ENCODE results near the gene ETS2. TPM values are rescaled to one million over a fixed set of nuclear protein-coding genes. Genes with fewer than 3 reads are reported as not detected.

The ETS2 gene
- total RNA-seq, 1 donor from 2014 or later = 15.4 TPM

DNA sequence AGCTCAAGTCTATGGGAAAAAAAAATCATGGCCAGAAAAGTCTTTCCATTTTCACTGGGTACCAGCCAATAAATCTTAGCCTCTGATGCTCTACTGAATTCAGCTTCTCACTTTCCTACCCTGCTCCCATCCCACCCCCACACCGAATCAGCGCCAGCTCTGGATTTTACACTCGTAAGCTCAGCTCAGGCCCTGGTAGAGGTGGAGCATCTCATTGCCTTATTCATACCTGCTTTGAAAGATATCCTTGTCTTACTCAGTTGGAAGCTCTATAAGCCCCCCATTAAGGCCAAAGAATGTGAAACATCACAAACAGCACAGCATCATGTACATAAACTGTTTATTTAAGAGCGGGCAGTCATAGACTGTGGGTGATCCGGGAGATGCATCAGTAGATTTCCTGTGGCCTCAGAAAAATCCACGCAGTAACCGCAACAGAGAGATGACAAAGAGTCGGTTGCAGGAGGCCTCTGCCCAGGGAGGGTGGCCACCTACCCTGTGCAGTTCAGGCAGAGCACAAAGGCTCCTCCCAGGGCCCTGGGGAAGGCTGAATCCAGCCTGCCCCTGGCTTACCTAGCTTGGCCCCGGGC lies 36.4 kb upstream of the ETS2 start:
- Mint-ChIP-seq H3K27ac (ENCODE audit: unreplicated experiment) (no peak overlapping the region), H3K9me3 (peaks cover 2% of the 10 kb centered on the region), H3K4me3 (no peak overlapping the region)

DNA sequence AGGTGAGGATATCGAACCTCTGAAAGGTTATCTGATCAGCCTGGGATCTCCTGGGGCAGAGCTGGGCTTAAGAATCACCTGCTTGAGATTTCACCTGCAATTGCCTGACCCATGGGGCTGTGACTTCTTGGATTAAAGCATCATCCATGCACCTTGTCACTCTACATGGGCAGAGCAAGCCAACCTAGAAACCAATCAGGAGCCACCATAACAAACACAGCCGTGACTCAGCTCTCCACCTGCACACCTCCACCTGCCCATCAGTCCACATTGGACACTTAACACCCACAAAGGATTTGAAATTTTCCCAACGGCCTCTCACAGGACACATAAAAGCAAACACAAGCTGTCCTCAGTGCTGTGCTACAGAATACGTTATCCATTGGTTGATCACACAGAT lies 35.1 kb upstream of the ETS2 start:
- peaks cover 2% of the 10 kb centered on the region for H3K9me3 Mint-ChIP-seq
- H3K4me3 Mint-ChIP-seq = no peak overlapping the region
- DNase-seq (ENCODE audit: low read depth, low spot score) = no peak
- no peaks in the 10 kb centered on the region for H3K36me3 Mint-ChIP-seq (ENCODE audit: low read depth)
- H3K27me3 Mint-ChIP-seq (ENCODE audit: low read depth) = no peaks in the 10 kb centered on the region
- H3K27ac Mint-ChIP-seq (ENCODE audit: unreplicated experiment) = no peak overlapping the region
- H3K4me1 Mint-ChIP-seq = no peaks in the 10 kb centered on the region
- TF ChIP-seq, protein P1, sequence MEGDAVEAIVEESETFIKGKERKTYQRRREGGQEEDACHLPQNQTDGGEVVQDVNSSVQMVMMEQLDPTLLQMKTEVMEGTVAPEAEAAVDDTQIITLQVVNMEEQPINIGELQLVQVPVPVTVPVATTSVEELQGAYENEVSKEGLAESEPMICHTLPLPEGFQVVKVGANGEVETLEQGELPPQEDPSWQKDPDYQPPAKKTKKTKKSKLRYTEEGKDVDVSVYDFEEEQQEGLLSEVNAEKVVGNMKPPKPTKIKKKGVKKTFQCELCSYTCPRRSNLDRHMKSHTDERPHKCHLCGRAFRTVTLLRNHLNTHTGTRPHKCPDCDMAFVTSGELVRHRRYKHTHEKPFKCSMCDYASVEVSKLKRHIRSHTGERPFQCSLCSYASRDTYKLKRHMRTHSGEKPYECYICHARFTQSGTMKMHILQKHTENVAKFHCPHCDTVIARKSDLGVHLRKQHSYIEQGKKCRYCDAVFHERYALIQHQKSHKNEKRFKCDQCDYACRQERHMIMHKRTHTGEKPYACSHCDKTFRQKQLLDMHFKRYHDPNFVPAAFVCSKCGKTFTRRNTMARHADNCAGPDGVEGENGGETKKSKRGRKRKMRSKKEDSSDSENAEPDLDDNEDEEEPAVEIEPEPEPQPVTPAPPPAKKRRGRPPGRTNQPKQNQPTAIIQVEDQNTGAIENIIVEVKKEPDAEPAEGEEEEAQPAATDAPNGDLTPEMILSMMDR (conservative IDR thresholded peaks at IDR 0.05) = no peak

More for the DNA sequence above, 36.4 kb upstream of the ETS2 start:
- H3K27me3 Mint-ChIP-seq (ENCODE audit: low read depth) = no peaks in the 10 kb centered on the region
- no peaks in the 10 kb centered on the region for H3K36me3 Mint-ChIP-seq (ENCODE audit: low read depth)
- TF ChIP-seq, protein P1 (conservative IDR thresholded peaks at IDR 0.05) = no peak
- no peak for DNase-seq (ENCODE audit: low read depth, low spot score)
- no peaks in the 10 kb centered on the region for H3K4me1 Mint-ChIP-seq

DNA sequence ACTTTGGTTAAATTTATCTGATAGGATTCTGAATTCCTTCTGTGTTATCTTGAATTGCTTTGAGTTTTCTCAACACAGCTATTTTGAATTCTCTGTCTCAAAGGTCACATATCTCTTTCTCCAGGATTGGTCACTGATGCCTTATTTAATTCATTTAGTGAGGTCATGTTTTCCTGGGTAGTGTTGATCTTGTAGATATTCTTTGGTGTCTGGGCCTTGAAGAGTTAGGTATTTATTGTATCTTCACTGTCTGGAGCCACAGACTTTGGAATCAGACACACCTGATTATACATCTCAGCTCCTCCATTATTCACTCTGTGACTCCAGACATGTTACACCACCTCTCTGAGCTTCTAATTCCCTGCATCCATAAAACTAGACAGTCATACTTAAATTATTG lies 34.2 kb upstream of the ETS2 start:
- Mint-ChIP-seq H3K36me3 (ENCODE audit: low read depth) (no peaks in the 10 kb centered on the region), H3K27ac (ENCODE audit: unreplicated experiment) (no peak overlapping the region), H3K4me3 (no peak overlapping the region), H3K9me3 (no peaks in the 10 kb centered on the region), H3K27me3 (ENCODE audit: low read depth) (no peaks in the 10 kb centered on the region), H3K4me1 (no peaks in the 10 kb centered on the region)
- TF ChIP-seq, protein P1 (conservative IDR thresholded peaks at IDR 0.05) = no peak
- DNase-seq (ENCODE audit: low read depth, low spot score) = no peak

DNA sequence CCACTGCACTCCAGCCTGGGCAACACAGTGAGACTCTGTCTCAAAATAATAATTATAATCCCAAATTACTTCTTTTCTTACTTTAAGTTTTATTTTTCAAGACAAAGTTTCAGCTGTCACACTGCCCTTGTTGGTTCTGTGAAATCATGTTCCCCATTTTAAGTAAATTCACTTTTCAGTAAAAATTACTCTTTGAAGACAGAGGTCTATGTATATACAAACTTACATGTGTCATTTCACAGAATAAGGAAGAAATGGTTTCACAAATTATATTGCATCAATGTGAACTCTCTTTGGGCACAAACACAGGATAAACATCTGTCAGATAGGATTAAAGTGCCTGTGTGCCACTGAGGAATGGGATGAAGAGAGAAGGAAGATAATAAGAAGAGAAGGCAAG lies 33.1 kb upstream of the ETS2 start:
- no peaks in the 10 kb centered on the region for H3K36me3 Mint-ChIP-seq (ENCODE audit: low read depth)
- H3K9me3 Mint-ChIP-seq = no peaks in the 10 kb centered on the region
- H3K4me1 Mint-ChIP-seq = no peaks in the 10 kb centered on the region
- no peak for DNase-seq (ENCODE audit: low read depth, low spot score)
- no peak overlapping the region for H3K4me3 Mint-ChIP-seq
- no peaks in the 10 kb centered on the region for H3K27me3 Mint-ChIP-seq (ENCODE audit: low read depth)
- H3K27ac Mint-ChIP-seq (ENCODE audit: unreplicated experiment) = no peak overlapping the region
- TF ChIP-seq, protein P1 (conservative IDR thresholded peaks at IDR 0.05) = no peak

DNA sequence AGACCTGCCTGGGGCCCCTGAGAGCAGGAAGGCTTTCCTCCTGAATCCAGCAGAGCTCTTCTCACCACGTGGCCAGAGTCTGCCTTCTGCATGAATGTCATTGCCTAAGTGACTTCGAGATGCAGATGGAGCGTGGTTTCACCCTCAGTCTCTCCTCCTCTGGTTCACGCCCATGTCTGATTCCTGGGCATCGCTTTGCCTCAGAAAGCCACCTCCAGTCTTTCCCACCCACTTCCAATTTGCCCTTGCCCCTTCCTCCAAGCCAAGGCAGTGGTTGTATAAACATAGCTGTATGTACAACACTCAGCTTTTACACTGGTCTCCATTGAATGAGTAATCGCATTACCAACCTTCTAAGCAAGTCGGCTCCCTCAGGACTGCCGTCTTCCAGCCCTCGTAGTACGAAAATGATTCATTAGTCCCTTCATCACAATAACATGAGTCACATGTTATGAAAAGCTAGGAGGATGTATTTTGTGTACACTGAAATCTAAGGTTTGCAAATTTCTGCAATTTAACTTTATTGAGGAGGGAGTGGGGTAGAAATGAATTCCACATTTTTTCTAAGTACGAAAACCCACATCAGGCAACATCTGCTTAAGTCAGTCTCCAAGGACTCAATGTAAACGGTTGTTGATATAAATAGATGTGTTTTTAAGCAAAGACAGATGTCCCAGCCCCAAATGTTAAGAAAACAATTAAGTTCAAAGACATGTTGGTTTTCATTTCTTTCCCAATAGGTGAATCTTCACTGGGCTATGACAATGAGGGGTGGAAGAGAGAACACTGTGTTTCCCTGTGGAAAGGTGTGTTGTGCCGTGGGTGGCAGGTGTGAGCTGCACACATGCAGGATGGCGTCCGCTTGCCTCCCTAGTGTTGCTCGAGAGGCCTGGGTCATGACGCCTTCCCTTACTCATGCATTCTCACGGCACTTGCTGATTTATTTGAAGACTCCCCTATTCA lies 32.3 kb upstream of the ETS2 start:
- TF ChIP-seq, protein P1 (conservative IDR thresholded peaks at IDR 0.05) = no peak
- DNase-seq (ENCODE audit: low read depth, low spot score) = no peak
- no peak overlapping the region for H3K4me3 Mint-ChIP-seq
- peak overlapping the region; percentile 36 for H3K27ac Mint-ChIP-seq (ENCODE audit: unreplicated experiment)
- H3K9me3 Mint-ChIP-seq = peaks cover 2% of the 10 kb centered on the region
- no peaks in the 10 kb centered on the region for H3K4me1 Mint-ChIP-seq
- H3K36me3 Mint-ChIP-seq (ENCODE audit: low read depth) = peaks cover 1% of the 10 kb centered on the region
- no peaks in the 10 kb centered on the region for H3K27me3 Mint-ChIP-seq (ENCODE audit: low read depth)

All from neural crest cell (in vitro differentiated cells).